Right lobe of liver (tissue), 6 donors: ENCODE data around the gene METTL13. TPM values are rescaled to one million over a fixed set of nuclear protein-coding genes. Genes with fewer than 3 reads are reported as not detected.

Experiments used
- ATAC-seq, 4 donors: fragments of 200-7000 bp; cut with Tn5 transposase; one replicate each; pipeline ENCODE4 v1.9.1; 2020; ENCODE audit warnings: mild to moderate bottlenecking in 4 of 4, moderate library complexity in 4 of 4
- DNase-seq, 3 donors: peaks; one replicate each; pipeline ENCODE4 v3.0.0-alpha.2; 2020
- H3K27ac ChIP-seq, 3 donors: fragments of 200-600 bp; one replicate each; pipeline ENCODE4 v1.8.0; 2022
- H3K27me3 ChIP-seq, 2 donors: fragments of 200-600 bp; one replicate each; pipeline ENCODE4 v1.8.0; 2022
- H3K36me3 ChIP-seq, 4 donors: fragments of 200-600 bp; sonication (generic) in 1 of 4; one replicate each; pipeline versions ENCODE4 v1.5.1 to v1.8.0; 2017 to 2022; ENCODE audit warnings: control low read depth in 1 of 4
- H3K4me1 ChIP-seq, 4 donors: fragments of 200-600 bp; sonication (generic) in 1 of 4; one replicate each; pipeline versions ENCODE4 v1.5.1 to v1.8.0; 2017 to 2022; ENCODE audit warnings: control low read depth in 1 of 4
- H3K4me3 ChIP-seq, 3 donors: fragments of 200-600 bp; one replicate each; pipeline ENCODE4 v1.8.0; 2022
- H3K9me3 ChIP-seq, 4 donors: fragments of 200-600 bp; sonication (generic) in 1 of 4; one replicate each; pipeline versions ENCODE4 v1.5.1 to v1.8.0; 2017 to 2022; ENCODE audit warnings: control low read depth in 1 of 4
- POLR2A ChIP-seq: fragments of 450-650 bp; IDR thresholded peaks from one replicate; pipeline ENCODE4 v1.6.1; 2017; ENCODE audit warnings: antibody characterized with exemption, mild to moderate bottlenecking
- WGBS: methylation state at CpG from one replicate; pipeline ENCODE4 v1.1.6; 2018; ENCODE audit warnings: low coverage, low lambda C conversion rate; ENCODE audit not compliant: insufficient coverage; ENCODE audit errors: missing lambda C conversion rate; 5-methylcytosine and 5-hydroxymethylcytosine counted together
- intact Hi-C, 2 donors: fragments of 100-400 bp; cut with DNase I; formaldehyde crosslinking; loops; one replicate each; pipeline versions ENCODE4 v1.11.2 to v1.14.1; 2022
- total RNA-seq, 6 experiments: library from RNA; depleted of rRNA in 2 of 6; stranded (reverse); fragments of >200 nt in 2 of 6; fragmentation: NEBNext Ultra II Directional in 3 of 6; extraction: Animal tissue kit (Norgen Biotek cat#: 25700) in 3 of 6; gene quantifications; one replicate each; pipeline versions ENCODE4 v1.1.0 to v1.2.4, GENCODE V29; 2016 to 2023
- TF ChIP-seq, protein P1 (sequence below), 4 donors: fragments of 200-600 bp in 3 of 4; fragments of 450-650 bp in 1 of 4; IDR thresholded peaks; one replicate each; pipeline versions ENCODE4 v1.5.1 to v1.8.0; 2016 to 2022; ENCODE audit warnings: antibody characterized with exemption in 4 of 4, mild to moderate bottlenecking in 2 of 4
- donor health status: DM: no; HTN: yes; CAD: no.
- donor health status: DM: no; HTN: no; CAD: no.
- donor health status: DM: no; HTN: no; CAD: no.
- donor health status: DM: no; HTN: yes; CAD: no.
- donor health status: DM: no; HTN: yes; CAD: no.

Gene METTL13
- total RNA-seq, 6 experiments from 2014 or later = 8.9 to 14.4 (median 11.9) TPM

DNA sequence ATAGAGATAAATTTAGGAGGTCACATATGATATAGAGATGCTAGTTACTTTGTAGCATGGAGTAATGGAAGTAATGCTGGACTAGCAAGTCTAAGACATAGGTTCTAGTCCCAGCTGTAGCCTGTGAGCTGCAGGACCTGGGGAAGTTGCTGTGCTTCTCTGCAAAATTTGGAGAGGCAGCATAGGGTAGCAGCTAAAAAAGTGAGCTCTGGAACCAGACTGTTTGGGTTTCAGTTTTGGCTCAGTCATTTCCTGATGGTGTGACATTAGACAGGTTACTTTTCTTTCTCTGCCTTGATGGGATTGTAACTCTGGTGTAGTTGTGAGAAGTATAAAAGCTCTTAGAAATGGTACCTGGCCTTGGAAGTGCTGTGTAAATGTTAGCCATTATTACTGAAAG lies 3.3 kb downstream of the METTL13 start:
- TF ChIP-seq POLR2A = no peak
- TF ChIP-seq, protein P1, sequence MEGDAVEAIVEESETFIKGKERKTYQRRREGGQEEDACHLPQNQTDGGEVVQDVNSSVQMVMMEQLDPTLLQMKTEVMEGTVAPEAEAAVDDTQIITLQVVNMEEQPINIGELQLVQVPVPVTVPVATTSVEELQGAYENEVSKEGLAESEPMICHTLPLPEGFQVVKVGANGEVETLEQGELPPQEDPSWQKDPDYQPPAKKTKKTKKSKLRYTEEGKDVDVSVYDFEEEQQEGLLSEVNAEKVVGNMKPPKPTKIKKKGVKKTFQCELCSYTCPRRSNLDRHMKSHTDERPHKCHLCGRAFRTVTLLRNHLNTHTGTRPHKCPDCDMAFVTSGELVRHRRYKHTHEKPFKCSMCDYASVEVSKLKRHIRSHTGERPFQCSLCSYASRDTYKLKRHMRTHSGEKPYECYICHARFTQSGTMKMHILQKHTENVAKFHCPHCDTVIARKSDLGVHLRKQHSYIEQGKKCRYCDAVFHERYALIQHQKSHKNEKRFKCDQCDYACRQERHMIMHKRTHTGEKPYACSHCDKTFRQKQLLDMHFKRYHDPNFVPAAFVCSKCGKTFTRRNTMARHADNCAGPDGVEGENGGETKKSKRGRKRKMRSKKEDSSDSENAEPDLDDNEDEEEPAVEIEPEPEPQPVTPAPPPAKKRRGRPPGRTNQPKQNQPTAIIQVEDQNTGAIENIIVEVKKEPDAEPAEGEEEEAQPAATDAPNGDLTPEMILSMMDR (IDR thresholded peaks at IDR 0.05) = no peak
- Histone ChIP-seq H3K9me3 (no peaks in the 10 kb centered on the region), H3K4me1 (peaks cover 0 to 10% (median 5%) of the 10 kb centered on the region in 4 donors), H3K27me3 (no peaks in the 10 kb centered on the region), H3K4me3 (no peak overlapping the region), H3K36me3 (peaks cover 0 to 50% (median 20%) of the 10 kb centered on the region in 4 donors), H3K27ac (no peak overlapping the region)
- intact Hi-C loops = no loop called here
- ATAC-seq = no peak
- no peak for DNase-seq

GRCh38 chr1:171785766-171786165 lies 4.3 kb downstream of the METTL13 start:
- ATAC-seq (no peak), DNase-seq (no peak)
- Histone ChIP-seq H3K4me3 (no peak overlapping the region), H3K36me3 (peaks cover 0 to 60% (median 24%) of the 10 kb centered on the region in 4 donors), H3K27me3 (no peaks in the 10 kb centered on the region), H3K4me1 (peaks cover 0 to 10% (median 5%) of the 10 kb centered on the region in 4 donors), H3K27ac (no peak overlapping the region), H3K9me3 (no peaks in the 10 kb centered on the region)
- TF ChIP-seq POLR2A = no peak
- TF ChIP-seq, protein P1 (IDR thresholded peaks at IDR 0.05) = no peak
- intact Hi-C loops = no loop called here
- no CpG with 5 or more reads among the region's 9 CpGs for WGBS

DNA sequence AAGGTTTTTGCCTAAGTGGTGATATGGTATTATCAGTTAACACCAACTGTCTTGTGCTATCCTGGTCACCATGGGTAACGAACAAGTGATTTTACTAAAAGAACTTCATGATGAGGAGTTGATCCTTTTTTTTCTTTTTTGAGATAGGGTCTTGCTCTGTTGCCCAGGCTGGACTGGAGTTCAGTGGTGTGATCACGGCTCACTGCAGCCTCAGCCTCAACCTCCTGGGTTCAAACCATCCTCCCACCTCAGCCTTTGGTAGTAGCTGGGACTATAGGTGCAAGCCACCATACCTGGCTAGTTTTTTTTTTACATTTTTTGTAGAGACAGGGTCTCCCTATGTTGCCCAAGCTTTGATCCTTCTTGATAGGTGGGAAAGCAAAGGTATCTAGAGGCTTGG lies 5.1 kb downstream of the METTL13 start:
- intact Hi-C loops = no loop called here
- Histone ChIP-seq H3K4me1 (peaks cover 0 to 10% (median 5%) of the 10 kb centered on the region in 4 donors), H3K4me3 (no peak overlapping the region), H3K36me3 (peaks cover 0 to 67% (median 27%) of the 10 kb centered on the region in 4 donors), H3K9me3 (no peaks in the 10 kb centered on the region), H3K27me3 (no peaks in the 10 kb centered on the region), H3K27ac (no peak overlapping the region)
- no peak for DNase-seq
- no peak for ATAC-seq
- 92% methylated on average over 2 of the region's 2 CpGs for WGBS
- TF ChIP-seq, protein P1 (IDR thresholded peaks at IDR 0.05) = no peak
- no peak for TF ChIP-seq POLR2A

- no peak for DNase-seq
- 91% methylated on average over 8 of the region's 15 CpGs for WGBS
- no peak overlapping the region for H3K4me3 ChIP-seq
- H3K27ac ChIP-seq = no peak overlapping the region
- intact Hi-C loops = no loop called here
- ATAC-seq = no peak
- no peaks in the 10 kb centered on the region for H3K27me3 ChIP-seq
- peaks cover 0 to 4% (median 0%) of the 10 kb centered on the region in 4 donors for H3K4me1 ChIP-seq
- H3K9me3 ChIP-seq = no peaks in the 10 kb centered on the region
- TF ChIP-seq, protein P1 (IDR thresholded peaks at IDR 0.05) = no peak
- no peak for TF ChIP-seq POLR2A
- H3K36me3 ChIP-seq = peaks cover 0 to 81% (median 32%) of the 10 kb centered on the region in 4 donors
Observed at GRCh38 chr1:171787686-171788480, 6.4 kb downstream of the METTL13 start.
